Measurements from ENCODE around the gene TBC1D22A.

TBC1D22A gene

DNA sequence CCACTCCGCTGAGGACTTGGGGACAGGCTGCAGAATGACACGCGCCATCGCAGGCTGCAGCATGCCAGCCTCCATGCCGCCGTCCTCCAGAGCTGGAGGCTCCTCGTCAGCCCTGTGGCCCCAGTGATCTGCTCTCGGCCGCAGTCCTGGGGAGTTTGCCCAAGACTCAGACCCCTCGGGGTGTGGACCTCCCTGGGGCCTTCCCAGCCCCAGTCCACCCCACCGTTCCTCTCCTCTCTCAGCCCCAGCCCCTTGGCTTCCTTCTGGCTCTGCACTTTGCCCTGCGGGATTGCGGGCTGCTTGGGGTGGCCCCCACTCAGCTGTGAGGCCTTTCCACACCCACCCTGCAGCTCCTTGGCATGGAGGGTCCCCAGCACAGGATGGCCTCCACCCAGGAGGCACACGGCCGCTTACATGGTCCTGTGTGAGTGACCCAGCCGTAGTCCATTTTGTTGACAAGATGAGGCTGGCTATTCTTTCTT lies 414.9 kb downstream of the TBC1D22A start:
- DNase-seq = no peak

DNA sequence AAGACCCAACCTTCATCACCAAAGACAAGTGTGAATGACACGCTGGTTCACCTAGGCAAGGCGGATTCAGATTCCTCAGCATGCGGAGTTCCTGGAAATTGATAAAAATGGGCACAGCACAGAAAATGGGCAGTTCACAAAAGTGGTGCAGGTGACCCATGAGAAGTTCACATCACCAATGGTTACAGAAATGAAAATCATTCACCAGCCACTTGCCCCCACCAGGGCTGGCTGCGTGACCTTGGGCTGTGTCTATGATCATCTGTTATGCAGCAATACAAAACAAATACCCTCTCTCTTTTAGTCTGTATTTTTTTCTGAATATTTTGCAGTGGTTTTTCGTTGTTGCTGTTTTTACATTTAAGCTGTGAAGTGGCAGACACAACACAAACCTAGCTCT lies 415.9 kb downstream of the TBC1D22A start:
- no peak for DNase-seq

DNA sequence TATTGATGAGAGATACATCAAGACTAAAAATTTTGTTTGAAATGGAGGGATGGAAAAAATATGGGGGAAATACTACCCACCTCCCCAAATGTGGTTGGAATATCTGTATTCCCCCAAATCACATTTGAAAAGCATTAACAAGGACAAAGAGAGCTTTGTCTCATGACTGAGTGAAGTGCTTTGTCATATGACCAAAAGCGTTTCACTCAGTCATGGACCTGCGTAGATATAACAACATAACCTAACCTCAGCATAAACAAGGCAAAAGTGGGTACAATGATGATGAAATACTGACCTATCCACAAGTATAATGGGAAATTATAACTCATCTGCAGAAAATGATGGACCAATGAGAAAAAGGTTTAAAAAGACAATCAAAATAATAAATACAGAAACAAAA lies 418.3 kb downstream of the TBC1D22A start:
- DNase-seq = no peak

DNA sequence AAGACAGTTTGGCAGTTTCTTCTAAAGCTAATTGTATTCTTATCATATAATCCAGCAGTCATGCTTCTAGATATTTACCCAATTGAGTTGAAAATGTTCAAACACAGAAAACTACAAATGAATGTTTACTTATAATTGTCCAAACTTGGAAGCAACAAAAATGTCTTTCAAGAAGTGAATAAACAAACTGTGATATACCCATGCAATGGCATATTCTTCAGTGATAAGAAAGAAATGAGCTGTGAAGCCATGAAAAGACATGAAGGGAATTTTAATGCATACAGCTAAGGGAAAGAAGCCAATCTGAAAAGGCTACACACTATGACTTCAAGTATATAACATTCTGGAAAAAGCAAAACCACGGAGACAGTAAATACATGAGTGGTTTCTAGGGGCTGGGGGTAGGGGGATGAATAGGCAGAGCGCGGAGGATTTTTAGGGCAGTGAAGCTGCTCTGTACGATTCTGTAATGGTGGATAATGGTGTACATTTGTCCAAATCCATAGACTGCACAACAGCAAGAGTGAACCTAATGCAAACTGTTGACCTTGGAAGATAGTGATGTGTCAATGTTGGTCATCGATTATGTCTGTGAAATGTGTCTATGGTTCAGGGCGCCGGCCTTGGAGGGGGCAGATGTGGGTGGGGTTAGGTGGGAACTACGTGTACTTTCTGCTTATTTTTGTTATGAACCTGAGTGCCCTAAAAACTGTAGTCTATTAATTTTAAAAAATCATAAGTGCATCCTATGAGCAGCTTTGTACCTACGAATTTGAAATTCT lies 424.9 kb downstream of the TBC1D22A start:
- no peak for DNase-seq

DNA sequence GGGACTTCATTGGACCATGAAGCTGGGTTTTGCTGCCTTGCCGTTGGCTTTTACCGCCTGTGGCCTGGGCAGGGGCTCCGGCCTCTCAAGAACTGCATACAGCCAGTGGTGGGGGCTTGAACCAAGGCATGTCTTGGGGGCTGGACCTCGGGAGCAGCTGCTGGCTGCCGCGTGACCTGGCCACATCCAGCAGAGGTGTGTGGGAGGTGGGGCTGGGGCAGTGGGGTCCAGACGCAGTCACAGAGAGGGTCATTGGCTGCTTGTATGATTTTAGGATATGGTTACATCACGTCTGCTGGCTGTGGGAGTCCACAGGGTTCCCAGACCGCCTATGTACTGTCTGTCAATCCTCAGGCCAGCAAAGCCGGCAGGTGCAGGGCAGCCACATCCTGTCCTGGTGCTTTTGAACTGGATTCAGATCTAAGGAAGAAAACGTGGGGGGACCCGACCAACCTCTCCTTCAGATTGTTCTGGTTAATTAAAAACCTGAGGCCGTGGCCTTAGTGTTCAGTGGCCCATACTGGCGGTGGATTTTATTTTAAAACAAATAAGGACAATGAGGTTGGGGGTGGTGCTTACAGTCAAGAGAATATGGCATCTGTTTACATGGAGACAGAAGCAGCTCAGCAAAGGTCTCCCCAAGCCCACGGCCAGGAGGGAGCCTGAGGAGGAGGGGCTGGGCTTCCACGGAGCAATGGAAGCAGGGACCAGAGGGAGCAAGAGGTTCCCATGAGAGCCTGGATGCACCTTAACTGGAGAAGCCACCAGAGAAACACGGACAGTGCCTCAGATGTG lies 426.0 kb downstream of the TBC1D22A start:
- no peak for DNase-seq

DNA sequence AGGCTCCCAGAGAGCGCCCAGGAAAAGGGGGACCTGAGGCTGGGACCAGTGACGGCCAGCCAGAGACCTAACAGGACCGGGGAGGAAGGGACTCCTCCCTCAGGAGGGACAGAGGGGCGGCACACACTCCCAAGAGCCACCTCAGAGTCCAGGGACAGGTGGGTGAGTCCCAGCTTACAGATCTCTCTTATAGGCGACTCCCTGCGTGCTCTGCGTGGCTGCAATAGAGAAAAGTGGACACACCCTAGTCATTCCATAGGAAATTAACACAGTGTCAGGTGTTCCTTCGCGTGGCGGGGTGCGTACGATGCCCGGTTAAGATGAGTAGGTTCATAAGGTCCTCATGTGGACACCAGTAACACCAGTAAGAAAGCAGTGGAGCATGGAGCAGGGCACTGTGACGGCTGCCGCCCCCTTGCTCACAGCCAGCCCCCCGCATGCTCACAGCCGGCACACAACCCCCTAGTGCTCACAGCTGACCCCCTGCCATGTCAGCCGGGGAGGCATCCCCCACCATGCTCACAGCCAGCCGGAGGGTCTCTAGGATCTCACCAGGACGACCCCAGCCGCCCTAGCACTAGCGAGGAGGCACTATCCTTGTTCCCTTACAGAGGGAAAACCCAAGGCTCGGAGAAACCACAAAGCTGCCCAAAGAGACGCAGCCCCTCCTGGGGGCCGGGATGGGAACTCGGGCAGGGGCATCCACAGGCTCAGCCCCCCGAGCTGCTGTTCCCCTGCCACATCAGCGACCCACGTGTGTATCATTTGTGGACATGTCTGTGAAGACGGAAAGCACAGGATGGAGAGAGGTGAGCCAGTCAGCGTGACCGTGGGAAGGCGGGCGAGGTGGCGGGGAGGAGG lies 426.8 kb downstream of the TBC1D22A start:
- DNase-seq = no peak

DNA sequence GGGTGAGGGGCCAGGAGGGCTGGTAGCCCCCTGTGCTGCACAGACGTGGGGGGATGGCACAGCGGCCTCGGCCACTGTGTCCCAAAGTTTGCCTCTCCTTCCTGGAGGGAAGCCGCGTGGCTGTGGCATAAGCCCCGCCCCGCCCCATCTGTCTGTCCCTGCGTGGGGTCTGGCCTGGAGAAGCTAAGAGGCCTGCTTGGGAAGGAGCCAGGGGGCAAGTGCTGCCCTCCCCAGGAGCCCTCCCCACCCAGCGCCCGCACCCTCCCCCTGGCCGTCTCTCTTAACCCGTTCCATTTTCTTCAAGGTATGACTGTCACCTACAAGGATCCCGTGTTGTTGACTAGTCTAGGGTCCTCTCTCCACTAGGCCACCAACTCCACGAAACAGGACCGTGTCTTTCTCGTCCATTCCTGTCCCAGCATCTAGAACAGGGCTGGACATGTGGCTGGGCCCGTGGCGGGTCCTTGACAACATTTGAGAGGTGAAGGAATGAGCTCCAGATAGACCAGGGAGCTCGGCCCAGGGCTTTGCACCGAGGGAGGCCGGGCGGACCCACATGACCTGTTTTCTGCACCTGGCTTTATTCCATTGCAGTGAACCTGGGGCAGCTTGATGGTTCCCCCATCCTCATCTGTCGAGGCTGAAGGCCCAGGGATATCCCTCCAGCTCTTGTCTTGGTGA lies 428.0 kb downstream of the TBC1D22A start:
- DNase-seq = no peak

DNA sequence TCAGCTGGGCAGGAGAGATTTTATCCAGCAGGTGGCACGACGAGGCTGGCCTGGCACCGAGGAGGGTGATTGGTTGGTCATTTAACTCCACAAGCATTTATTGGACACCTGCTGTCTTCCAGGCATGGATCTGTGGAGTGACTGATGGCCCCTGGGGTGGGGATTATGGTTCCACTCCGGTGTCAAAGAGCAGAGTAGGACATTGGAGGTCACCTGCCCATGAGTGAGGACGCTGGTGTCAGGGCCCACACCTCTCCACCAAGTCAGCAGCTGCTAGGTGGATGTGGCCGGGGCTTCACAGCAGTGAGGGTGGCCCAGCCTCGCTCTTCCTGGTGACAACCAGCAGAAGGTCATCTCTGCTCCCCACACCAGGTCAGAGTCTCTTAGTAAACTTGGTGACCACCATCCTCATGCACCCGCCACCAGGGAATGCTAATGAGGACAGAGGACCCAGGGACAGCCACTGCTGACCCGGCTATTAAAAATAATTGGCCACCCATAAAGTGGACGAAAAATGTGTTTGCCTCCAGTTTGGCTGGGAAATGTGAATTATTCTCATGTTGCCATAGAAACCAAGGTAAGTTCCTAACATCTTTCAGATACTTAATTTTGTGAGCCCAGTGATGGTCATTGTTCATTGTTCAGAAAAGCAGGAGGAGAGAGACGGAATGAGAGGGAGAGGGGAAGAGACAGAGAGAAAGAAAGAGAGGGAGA lies 428.7 kb downstream of the TBC1D22A start:
- DNase-seq = no peak

DNA sequence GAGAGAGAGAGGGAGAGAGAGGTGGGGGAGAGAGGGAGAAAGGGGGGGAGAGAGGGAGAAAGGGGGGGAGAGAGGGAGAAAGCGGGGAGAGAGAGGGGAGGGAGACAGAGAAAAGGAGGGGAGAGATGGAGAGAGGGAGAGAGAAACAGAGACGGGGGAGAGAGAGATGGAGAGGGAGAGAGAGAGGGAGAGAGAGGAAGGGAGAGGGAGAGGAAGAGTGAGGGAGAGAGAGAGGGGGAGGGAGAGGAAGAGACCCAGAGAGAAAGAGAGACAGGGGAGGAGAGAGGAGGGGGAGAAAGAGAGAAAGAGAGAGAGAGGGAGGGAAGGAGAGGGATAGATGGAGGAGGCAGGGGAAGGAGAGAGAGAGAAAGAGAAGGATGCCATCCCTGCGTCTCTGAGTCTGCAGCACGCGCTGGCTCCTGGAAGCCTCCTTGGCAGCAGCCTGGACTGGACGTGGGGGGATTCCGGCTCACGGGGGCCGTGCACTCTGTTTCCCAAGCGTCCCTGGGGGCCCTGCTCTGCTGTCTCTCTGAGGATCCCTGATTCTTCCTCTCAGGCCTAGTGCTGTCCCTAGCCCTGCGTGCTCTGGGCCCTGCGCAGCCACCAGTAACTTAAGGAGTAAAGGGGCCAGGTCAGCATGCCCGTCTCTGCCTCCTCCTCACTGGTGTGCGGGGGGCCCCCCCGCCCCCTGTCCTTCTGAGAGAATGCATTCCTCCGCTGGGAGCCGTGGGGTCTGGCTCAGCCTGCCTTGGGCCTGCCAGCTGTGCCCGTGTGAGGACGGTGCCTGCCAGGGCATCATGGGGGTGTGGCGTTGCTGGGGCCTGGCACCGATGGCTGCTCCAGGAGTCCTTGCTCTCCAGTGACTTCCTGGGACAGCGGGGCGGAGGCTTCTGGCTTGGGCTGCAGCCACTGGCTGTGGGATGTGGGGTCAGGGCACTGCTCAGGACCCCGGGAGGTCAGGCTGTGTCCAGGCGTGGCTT lies 429.5 kb downstream of the TBC1D22A start:
- DNase-seq = no peak

DNA sequence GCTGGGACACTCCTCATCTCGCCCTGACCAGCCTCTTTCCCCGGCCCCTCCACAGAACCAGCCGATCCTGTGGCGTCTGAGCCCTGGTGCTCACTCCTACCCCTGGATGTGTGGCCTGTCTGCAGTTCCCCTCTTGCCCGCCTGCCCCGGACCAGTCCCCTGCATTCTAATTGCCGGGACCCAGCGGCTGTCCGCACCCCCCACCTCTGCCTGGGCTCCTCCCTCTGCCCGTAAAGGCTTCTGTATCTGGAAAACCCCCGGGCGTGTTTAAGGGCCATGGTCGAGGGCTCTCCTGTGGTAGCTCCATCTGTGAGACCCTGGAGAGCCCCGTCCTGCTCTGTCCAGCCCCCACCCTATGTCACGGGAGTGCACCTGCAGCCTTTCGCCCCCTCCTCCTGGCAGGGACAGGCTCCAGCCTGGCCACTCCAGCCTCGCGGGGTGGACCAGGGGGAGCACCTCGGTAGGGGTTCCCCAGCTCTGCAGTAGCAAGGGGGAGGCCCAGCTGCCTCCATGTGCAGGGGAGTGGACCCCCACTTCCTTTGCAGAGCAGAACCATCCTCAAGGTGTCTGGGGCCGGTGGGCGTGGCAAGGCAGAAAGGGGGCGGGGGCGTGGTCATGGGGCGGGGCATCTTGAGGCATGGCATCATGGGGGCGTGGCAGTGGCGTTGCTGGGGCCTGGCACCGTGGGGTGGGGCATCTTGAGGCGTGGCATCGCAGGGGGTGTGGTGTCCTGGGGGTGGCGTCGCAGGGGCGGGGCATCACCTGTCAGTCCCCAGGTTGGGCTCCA lies 430.4 kb downstream of the TBC1D22A start:
- DNase-seq = peak in 1 of 2 experiments; percentile 22

DNA sequence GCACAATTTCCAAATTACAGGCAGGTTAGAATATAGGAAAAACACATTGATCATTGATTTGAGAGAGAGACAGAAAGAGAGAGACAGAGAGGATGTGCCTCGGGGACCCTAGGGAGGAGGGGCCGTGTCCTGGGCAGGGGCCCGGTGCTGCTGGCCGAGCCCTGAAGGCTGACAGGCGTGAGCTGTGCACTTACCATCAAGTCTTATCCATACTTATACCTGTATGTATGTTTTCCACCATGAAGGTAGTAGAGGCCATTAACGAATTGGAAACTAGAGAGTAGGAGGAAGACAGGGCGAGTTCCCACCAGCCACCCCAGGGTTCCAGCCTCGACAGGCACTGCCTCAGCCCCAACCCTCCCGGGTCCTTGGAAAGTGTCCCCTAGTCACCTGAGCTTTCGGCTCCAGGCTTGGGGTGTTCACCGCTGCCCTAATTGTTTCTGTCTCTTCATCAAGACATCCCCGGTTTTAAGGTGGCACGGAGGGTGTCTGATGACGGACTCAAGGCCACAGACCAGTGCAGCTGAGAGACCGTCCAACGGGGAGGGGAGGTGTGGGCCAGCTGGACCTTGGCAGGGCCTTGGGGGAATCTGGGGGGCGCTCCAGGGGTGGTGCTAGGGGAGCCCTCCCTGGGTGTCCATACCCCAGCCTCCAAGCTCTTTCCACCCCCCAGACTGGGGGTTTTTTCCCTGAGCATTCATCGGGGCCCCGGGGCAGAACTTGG lies 431.3 kb downstream of the TBC1D22A start:
- DNase-seq = no peak

DNA sequence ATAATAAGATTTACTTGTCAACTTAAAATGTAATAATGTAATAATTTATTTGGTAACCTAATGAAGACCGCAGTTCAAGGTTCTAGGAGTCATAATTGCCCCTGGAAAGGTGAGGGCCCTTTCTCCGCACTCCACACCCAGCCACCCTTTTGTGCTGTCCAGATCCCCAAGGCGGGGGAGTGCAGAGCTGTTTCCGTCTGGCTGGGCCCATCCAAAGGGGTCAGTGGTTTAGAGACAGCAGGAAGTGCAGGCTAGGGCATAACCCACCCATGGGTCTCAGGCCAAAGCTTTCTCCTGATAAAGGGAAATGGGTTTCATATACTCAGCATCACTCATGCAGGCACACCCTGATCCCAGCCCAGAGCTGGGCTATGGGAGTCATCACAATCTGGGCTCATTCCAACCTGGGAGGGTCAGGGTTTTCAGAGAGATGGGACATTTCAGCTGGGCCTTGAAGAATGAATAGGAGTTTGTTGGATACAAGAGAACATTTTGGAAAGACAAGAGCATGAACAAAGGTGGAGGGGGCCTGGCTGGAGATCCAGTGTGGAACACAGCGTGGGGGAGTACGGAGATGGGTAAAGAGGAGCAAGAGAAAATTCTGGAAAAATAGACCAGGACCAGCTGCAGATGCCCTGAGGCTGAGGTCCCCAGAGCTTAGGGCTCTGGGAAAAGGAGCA lies 432.2 kb downstream of the TBC1D22A start:
- DNase-seq = no peak

DNA sequence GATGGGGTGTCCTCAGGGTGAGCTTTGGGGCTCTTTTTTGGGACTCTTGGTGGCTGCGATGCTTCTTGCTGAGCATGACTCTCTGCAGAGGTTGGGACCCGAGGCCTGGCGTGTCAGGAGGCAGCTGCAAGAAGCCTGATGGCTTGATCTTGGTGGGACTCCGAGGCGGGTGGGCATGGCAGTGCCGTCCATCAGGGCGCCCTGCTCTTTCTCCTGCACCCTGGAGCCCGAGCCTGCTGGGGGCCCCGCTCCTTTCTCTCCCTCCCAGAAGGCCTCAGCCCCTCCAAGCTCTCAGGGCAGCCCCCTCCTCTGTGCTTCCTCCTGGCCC lies 432.7 kb downstream of the TBC1D22A start:
- DNase-seq = no peak

DNA sequence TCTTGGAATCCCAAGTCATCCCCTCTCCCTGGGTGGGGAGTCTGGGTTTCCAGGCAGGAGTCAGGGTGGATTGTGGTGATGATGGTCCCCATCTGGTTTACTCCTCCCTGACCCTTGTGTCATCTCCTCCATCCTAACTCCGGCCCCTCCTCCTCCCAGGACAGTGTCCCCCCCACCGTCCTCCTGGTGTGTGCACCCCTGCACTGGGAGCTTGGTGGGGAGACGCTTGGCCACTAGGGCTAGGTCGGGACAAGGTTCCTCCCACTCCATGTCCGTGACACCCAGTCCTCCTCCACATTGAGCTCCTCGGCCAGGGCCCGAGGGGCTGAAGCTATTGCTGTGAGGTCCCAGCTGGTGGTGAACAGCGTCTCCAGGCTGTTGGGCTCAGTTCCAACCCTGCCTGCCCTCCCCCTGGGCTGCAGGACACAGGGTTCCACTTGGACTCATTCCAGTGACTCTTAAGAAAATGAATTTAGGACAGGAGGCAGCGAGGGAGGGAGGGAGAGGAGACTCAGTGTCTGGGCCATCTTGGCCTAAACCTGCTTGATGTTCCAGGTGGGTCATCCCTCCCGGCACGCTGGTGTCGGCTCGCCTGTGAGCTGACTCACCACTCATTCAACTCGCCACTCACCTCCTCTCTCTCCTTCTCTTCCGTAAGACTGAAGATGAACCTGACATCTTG lies 433.2 kb downstream of the TBC1D22A start:
- DNase-seq = no peak

DNA sequence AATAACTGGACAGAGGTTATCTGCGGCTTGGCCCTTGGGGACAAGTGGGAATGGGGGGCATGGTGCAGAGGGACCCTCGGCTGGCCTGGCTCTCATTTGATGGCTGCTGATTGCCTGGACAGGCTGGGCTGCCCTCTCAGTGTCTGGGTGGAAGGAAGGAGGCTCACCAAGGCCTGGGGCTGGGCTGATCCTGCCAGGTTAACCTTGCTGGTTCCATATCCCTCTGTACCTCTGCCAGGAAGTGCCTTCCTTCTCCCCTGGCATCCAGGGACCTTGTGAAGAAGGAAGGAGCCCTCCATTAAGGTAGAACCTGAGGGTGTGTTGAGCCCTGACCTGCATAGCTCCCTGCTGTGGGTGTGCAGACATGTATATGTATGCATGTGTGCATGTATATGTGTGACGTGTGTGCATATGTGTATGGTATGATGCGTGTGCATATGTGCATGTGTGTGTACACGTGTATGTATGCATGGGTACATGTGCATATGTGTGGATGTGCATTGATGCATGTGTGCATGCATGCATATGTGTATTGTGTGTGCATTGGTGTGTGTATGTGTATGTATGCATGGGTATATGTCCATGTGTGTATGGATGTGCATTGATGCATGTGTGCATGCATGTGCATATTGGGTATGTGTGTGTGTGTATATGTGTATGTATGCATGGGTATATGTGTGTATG lies 433.9 kb downstream of the TBC1D22A start:
- DNase-seq = no peak

DNA sequence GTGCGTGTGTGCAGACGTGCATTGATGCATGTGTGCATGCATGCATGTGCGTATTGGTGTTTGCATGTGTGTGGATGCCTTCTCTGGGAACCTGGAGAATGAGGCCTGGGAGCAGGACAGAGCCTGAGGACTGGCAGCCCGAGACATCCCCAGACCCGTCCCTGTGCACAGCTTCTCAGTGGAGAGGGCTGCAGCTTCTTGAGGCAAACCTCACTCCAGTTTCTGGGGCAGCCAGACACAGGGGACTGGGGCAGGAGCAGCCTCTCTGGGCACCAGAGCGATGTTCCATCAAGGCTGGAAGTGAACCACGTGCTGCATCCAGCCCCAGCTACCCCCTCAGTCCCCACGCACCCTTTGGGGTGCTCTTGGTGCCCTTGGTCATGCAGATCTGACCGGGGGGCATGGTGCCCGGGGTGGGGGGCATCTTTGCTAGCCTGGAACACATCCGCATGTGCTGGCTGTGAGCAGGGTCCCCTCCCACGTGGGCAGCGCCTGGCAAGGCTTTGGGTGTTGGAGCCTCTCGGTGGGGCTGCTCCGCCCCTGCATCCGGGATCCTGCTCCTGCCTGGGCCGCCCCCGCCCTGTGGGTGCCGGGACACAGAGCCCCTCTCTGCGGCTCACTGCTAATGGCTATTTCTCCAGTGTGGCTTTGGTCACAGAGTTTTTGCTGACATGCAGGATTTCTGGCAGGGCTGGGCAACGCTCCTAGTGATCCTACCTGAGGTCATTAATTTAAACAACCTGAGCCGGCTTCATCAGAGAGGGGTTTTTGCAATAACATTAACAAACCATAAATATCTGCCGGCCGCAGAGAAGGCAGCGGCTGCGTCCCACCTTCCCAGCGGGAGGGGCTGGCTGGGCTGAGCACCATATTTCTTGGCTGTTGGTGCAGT lies 434.7 kb downstream of the TBC1D22A start:
- DNase-seq = no peak
